Astrocyte of the spinal cord (primary cell): ENCODE data around the gene PKN3.

Experiments used
- DNase-seq: peaks from one replicate; pipeline ENCODE4 v3.0.0; 2011; ENCODE audit warnings: low read depth, low spot score
- H3K4me3 ChIP-seq: 2 replicates; pipeline ENCODE4 v1.5.1; 2011; ENCODE audit warnings: low read depth, mild to moderate bottlenecking, low read length, moderate library complexity
- CTCF ChIP-seq: IDR thresholded peaks from 2 replicates; pipeline ENCODE4 v1.5.1; 2012; ENCODE audit warnings: low read depth, mild to moderate bottlenecking, low read length, inconsistent platforms
- in situ Hi-C: cut with HindIII; loops from 2 replicates; pipeline ENCODE4 v1.10.0; 2017; ENCODE audit warnings: low sequenced_read_pairs

Gene PKN3

DNA sequence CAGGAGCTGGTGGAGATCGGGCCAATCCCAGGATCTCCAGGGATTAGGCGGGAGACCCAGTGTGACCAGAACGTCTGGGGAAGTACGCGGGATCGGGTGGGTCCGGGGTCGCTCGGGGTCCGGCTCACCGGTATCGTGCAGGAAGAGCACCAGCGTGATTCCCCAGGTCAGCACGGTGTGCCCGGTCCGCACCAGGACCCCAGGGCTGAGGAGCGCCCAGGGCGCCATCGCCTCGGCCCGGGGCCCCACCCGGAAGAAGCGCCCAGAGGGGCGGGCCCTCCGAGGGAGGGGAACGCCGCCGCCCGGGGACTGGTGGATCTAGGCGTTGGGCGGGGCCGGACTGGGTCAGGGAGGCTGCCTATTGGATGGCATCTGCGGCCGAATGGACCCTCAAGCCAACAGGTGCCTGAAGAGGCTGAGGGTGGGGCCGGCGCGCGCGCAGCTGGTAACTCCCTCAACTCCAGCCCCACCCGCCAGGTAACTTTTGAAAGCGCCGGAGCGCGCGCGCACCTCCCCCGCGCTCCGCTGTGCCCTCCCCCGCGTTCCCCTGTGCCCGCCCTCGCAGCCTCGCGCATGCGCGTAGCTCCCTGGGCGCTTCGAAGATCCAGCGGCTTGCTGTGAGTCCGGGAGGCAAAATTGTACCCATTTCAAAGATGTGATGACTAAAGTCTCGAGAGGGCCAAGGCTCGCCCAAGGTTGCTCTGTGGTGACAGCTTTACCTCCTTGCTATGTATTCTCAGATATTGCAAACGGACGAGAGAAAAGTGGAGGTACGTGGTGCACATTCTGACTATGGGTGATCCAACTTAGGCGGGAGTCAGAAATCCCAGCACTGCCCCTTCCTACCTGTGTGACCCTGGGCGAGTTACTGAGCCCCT, 21.8 kb downstream of the PKN3 start, which contains the start of gene ZDHHC12:
ZDHHC12 (minus strand) TSS at position 262 of the 878 bp plus-strand sequence; CDS start at position 228, 34 bp downstream.
- TF ChIP-seq CTCF, result no peak
- peak within 1 kb of the TSS; percentile 66 for H3K4me3 ChIP-seq
- in situ Hi-C loops, result no loop called here
- DNase-seq, result peak; percentile 97

DNA sequence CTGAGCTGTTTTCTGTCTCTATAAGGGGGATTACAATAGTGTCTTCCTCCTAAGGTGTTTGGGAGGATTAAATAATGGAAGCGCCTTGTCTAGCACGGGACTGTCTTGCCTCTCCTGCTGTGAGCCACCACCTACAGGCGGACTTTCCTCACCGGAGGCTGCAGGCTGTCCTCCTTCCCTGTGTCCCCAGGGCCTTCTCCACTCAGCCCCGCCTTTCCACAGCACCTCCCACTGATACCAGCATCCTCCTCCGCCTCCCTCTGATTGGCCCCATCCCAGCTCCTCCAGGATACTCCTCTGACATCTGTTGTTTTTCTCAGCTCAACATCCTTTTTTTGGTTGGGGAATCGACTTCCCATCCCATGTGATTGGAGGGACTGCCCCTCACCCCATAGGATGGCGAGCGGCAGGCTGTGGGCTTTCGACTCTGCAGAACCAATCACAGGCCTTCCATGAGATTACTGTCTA, 22.5 kb downstream of the PKN3 start:
- peak; percentile 70 for DNase-seq
- in situ Hi-C loops, result no loop called here

DNA sequence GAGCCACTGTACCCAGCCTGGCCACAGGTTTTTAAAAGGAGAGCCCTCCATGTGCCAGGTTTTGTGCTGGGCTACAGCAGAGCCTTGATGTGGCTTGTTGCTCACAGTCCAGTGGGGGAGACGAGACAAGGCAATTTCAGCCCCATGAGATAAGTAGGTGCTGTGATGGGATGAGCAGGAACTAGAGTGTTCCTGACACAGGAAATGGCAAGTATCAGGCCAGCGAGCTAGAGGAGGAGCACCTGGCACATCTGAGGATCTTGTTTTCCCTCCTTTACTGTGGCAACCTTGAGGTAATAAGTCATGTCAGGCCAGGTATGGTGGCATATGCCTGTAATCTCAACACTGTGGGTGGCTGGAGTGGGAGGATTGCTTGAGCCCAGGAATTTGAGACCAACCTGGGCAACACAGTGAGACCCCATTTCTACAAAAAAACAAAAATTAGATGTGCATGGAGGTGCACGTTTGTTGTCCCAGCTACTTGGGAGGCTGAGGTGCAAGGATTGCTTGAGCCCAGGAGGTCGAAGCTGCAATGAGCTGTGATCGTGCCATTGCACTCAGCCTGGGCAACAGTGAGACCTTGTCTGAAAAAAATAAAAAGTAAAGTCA, 25.4 kb downstream of the PKN3 start:
- in situ Hi-C loops, result no loop called here
- no peak overlapping the region for H3K4me3 ChIP-seq
- no peak for DNase-seq
- no peak for TF ChIP-seq CTCF

More for the DNA sequence above, 22.5 kb downstream of the PKN3 start:
- H3K4me3 ChIP-seq, result peak overlapping the region; percentile 66
- TF ChIP-seq CTCF, result no peak

- no peak for TF ChIP-seq CTCF
- H3K4me3 ChIP-seq, result no peak overlapping the region
- in situ Hi-C loops, result no loop called here
- DNase-seq, result no peak
These were observed 26.0 kb downstream of the PKN3 start for GRCh38 chr9:128728298-128728697.

DNA sequence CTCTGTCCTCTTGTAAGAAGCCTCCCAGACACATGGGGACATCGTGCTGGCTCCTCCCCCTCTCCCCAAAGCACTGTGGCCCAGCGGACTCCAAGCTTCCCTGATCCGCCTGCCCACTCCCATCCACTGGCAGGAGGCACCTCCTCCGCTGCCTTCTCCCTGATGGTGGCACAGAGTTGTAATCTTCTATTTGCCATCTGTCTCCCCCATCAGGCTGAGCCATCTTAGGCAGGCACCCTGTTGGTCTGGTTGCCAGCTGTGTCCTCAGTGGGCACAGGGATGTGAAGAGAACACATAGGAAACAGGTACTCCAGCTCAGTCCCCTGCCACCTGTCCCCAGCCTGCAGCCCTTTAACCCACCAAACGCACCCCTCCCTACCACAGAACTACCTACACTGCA, 27.0 kb downstream of the PKN3 start:
- H3K4me3 ChIP-seq, result no peak overlapping the region
- DNase-seq, result no peak
- in situ Hi-C loops, result no loop called here
- no peak for TF ChIP-seq CTCF

DNA sequence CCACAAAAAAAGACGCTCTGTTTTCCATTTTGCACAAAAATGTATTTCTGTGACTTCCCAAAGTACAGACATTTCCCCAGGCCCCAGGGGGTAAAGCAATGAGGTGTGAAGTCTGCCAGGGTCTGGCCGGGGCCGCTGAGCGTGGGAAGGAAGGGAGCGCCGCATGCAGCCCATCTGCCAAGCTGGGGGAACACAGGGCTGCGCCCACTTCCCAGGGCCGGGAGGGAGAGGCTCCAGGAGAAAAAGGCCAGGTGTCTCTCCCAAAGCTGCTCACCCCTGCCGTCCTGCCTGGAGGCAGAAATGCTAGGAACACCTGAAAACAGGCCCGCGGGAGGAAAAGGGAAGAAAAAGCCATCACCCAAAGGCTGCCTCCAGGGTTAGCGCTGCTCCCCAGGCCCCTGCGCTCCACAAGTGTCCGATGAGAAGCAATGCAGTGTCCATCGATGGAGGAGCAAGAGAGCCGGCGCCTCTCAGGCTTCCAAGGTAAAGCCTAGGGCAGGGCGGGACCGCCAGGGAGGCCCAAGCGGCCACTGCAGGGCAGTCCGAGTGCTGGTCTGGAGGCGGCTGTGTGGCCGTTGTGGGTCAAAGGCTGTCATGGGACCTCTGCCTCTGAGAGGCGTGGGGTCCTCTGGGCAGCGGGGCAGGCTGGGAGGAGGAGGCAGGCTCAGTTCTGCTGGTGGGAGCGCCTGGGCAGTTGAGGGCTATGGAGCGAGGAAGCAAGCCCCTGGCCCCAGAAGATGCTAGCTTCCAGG, 27.6 kb downstream of the PKN3 start:
- no peak overlapping the region for H3K4me3 ChIP-seq
- in situ Hi-C loops, result no loop called here
- no peak for TF ChIP-seq CTCF
- DNase-seq, result no peak
